IMR-90 (cell line): ENCODE measurements around the gene TNRC6A. TPM values are rescaled to one million over a fixed set of nuclear protein-coding genes. Genes with fewer than 3 reads are reported as not detected.

Experiments used
- ATAC-seq: fragments of 200-7000 bp; cut with Tn5 transposase; 2 replicates; pipeline ENCODE4 v1.9.1; 2020; ENCODE audit warnings: low read depth, mild to moderate bottlenecking, moderate library complexity
- BruUV-seq: library from RNA; stranded (reverse); fragments of 400-500 nt; replicated peaks from 2 replicates; lab custom pipeline; 2021; lab: Mats Ljungman, UMichigan
- CTCF ChIA-PET: fragments of 300-600 bp; formaldehyde crosslinking; extraction: SDS; loops from one replicate; lab custom pipeline; 2021; ENCODE audit warnings: antibody characterized with exemption; lab: Yijun Ruan, JAX
- POLR2A ChIA-PET: fragments of 300-600 bp; sonication (Branson Sonifier 250); formaldehyde crosslinking; loops from one replicate; lab custom pipeline; 2022; ENCODE audit warnings: antibody characterized with exemption; ENCODE audit not compliant: unreplicated experiment; lab: Charles Lee
- DNase-seq: peaks from one replicate; pipeline ENCODE4 v3.0.0; 2013
- H2AFZ ChIP-seq: replicated peaks from 2 replicates; pipeline ENCODE3; 2013; ENCODE audit warnings: low read length, mild to moderate bottlenecking; ENCODE audit not compliant: poor library complexity
- H2AK5ac ChIP-seq: 2 replicates; pipeline ENCODE4 v1.6.1; 2013; ENCODE audit warnings: low read depth, low read length, inconsistent platforms
- H2AK9ac ChIP-seq: replicated peaks from 2 replicates; pipeline ENCODE3; 2013; ENCODE audit warnings: mild to moderate bottlenecking, low read depth, low read length, moderate library complexity; ENCODE audit not compliant: poor library complexity
- H2BK120ac ChIP-seq: 2 replicates; pipeline ENCODE4 v1.6.1; 2013; ENCODE audit warnings: low read depth, low read length, inconsistent platforms
- H2BK15ac ChIP-seq: 3 replicates; pipeline ENCODE4 v1.6.1; 2013; ENCODE audit warnings: low read depth, low read length, inconsistent platforms
- H2BK20ac ChIP-seq: 2 replicates; pipeline ENCODE4 v1.6.1; 2013; ENCODE audit warnings: low read depth, mild to moderate bottlenecking, inconsistent platforms, low read length, moderate library complexity
- H2BK5ac ChIP-seq: 2 replicates; pipeline ENCODE4 v1.6.1; 2013; ENCODE audit warnings: mild to moderate bottlenecking, low read depth, low read length, inconsistent platforms; ENCODE audit not compliant: poor library complexity, severe bottlenecking
- H3K14ac ChIP-seq: replicated peaks from 2 replicates; pipeline ENCODE4 v1.6.1; 2013; ENCODE audit warnings: low read depth, low read length, inconsistent platforms
- H3K18ac ChIP-seq: 2 replicates; pipeline ENCODE4 v1.6.1; 2013; ENCODE audit warnings: low read depth, low read length, control low read depth
- H3K23ac ChIP-seq: 2 replicates; pipeline ENCODE4 v1.6.1; 2013; ENCODE audit warnings: low read depth, low read length, inconsistent platforms
- H3K27ac ChIP-seq: 2 replicates; pipeline ENCODE4 v1.5.1; 2013; ENCODE audit warnings: mild to moderate bottlenecking, control low read depth, low read length; ENCODE audit not compliant: insufficient read depth
- H3K27me3 ChIP-seq: 2 replicates; pipeline ENCODE4 v1.6.1; 2013; ENCODE audit warnings: low read length; ENCODE audit not compliant: control insufficient read depth, insufficient read depth
- H3K36me3 ChIP-seq: 2 replicates; pipeline ENCODE4 v1.6.1; 2013; ENCODE audit warnings: low read length, mixed read lengths; ENCODE audit not compliant: control insufficient read depth, insufficient read depth
- H3K4ac ChIP-seq: 2 replicates; pipeline ENCODE4 v1.6.1; 2013; ENCODE audit warnings: low read depth, low read length, inconsistent platforms
- H3K4me1 ChIP-seq: 2 replicates; pipeline ENCODE4 v1.6.1; 2013; ENCODE audit warnings: low read length, mixed read lengths; ENCODE audit not compliant: control insufficient read depth, insufficient read depth
- H3K4me2 ChIP-seq: 2 replicates; pipeline ENCODE4 v1.6.1; 2013; ENCODE audit warnings: low read depth, mild to moderate bottlenecking, control low read depth, low read length, moderate library complexity
- H3K4me3 ChIP-seq: 2 replicates; pipeline ENCODE4 v1.5.1; 2013; ENCODE audit warnings: low read depth, mild to moderate bottlenecking, control low read depth, low read length, moderate library complexity; ENCODE audit not compliant: insufficient read depth
- H3K56ac ChIP-seq: 2 replicates; pipeline ENCODE4 v1.6.1; 2013; ENCODE audit warnings: low read length, inconsistent platforms; ENCODE audit not compliant: insufficient read depth; ENCODE audit errors: extremely low read depth
- H3K79me1 ChIP-seq, 2 experiments: 2 replicates each; pipeline ENCODE4 v1.6.1; 2013; ENCODE audit warnings: low read length in 2 of 2, inconsistent platforms in 1 of 2, low read depth in 1 of 2
- H3K9ac ChIP-seq: 2 replicates; pipeline ENCODE4 v1.6.1; 2013; ENCODE audit warnings: low read depth, low read length, control low read depth
- H3K9me1 ChIP-seq: 2 replicates; pipeline ENCODE4 v1.6.1; 2013; ENCODE audit warnings: low read length, inconsistent platforms; ENCODE audit not compliant: insufficient read depth
- H3K9me3 ChIP-seq: 2 replicates; pipeline ENCODE4 v1.6.1; 2013; ENCODE audit warnings: low read length; ENCODE audit not compliant: control insufficient read depth, insufficient read depth
- H4K20me1 ChIP-seq: 2 replicates; pipeline ENCODE4 v1.6.1; 2013; ENCODE audit warnings: low read length, inconsistent platforms; ENCODE audit not compliant: insufficient read depth
- H4K5ac ChIP-seq: 2 replicates; pipeline ENCODE4 v1.6.1; 2013; ENCODE audit warnings: mild to moderate bottlenecking, low read depth, low read length, control low read depth
- H4K8ac ChIP-seq, 2 experiments: 2 replicates each; pipeline ENCODE4 v1.6.1; 2013; ENCODE audit warnings: low read depth in 2 of 2, low read length in 2 of 2, control low read depth in 1 of 2, inconsistent platforms in 1 of 2
- H4K91ac ChIP-seq: 2 replicates; pipeline ENCODE4 v1.6.1; 2013; ENCODE audit warnings: low read depth, low read length, inconsistent platforms; ENCODE audit not compliant: insufficient read depth
- BHLHE40 ChIP-seq: fragments of 150-350 bp; IDR thresholded peaks from 2 replicates; pipeline ENCODE4 v1.6.1; 2016; ENCODE audit warnings: mild to moderate bottlenecking, low read depth, low read length
- CEBPB ChIP-seq: IDR thresholded peaks from 2 replicates; pipeline ENCODE4 v1.6.1; 2012; ENCODE audit warnings: low read depth, low read length, improper control_type of control experiment
- CHD1 ChIP-seq: IDR thresholded peaks from 2 replicates; pipeline ENCODE4 v1.6.1; 2012; ENCODE audit warnings: low read depth, low read length, improper control_type of control experiment
- FOS ChIP-seq: fragments of 150-350 bp; IDR thresholded peaks from 2 replicates; pipeline ENCODE4 v1.6.1; 2016; ENCODE audit warnings: low read depth, low read length
- MAFK ChIP-seq: IDR thresholded peaks from 2 replicates; pipeline ENCODE4 v1.6.1; 2012; ENCODE audit warnings: low read depth, low read length, improper control_type of control experiment
- MAZ ChIP-seq: IDR thresholded peaks from 2 replicates; pipeline ENCODE4 v1.6.1; 2012; ENCODE audit warnings: low read depth, mild to moderate bottlenecking, low read length, improper control_type of control experiment, moderate library complexity, borderline replicate concordance
- MXI1 ChIP-seq: IDR thresholded peaks from 2 replicates; pipeline ENCODE4 v1.6.1; 2012; ENCODE audit warnings: low read depth, mild to moderate bottlenecking, low read length, moderate library complexity, borderline replicate concordance
- NFE2L2 ChIP-seq: fragments of 150-350 bp; IDR thresholded peaks from 2 replicates; pipeline ENCODE4 v1.6.1; 2016; ENCODE audit warnings: low read depth, mild to moderate bottlenecking, low read length
- POLR2A ChIP-seq: IDR thresholded peaks from 2 replicates; pipeline ENCODE4 v1.6.1; 2012; ENCODE audit warnings: mild to moderate bottlenecking, low read depth, low read length
- RAD21 ChIP-seq: IDR thresholded peaks from 2 replicates; pipeline ENCODE4 v1.6.1; 2012; ENCODE audit warnings: low read length, improper control_type of control experiment
- RCOR1 ChIP-seq: IDR thresholded peaks from 2 replicates; pipeline ENCODE4 v1.6.1; 2012; ENCODE audit warnings: mild to moderate bottlenecking, low read length, improper control_type of control experiment; ENCODE audit not compliant: insufficient replicate concordance
- RFX5 ChIP-seq: IDR thresholded peaks from 2 replicates; pipeline ENCODE4 v1.8.0; 2012; ENCODE audit warnings: low read depth, mild to moderate bottlenecking, low read length, moderate library complexity
- SMC3 ChIP-seq: fragments of 150-350 bp; IDR thresholded peaks from 2 replicates; pipeline ENCODE4 v1.6.1; 2016; ENCODE audit warnings: low read depth, mild to moderate bottlenecking, antibody characterized with exemption, low read length, moderate library complexity
- WGBS, 2 experiments: methylation state at CpG; one replicate each; pipeline versions ENCODE4 v1.1.5 to v1.1.7; 2013; ENCODE audit warnings: missing lambda C conversion rate in 2 of 2; ENCODE audit not compliant: insufficient read length in 1 of 2; ENCODE audit errors: extremely low coverage in 2 of 2; 5-methylcytosine and 5-hydroxymethylcytosine counted together
- dilution Hi-C: fragments of 300-500 bp; cut with HindIII; formaldehyde crosslinking; loops from one replicate; pipeline ENCODE4 v1.14.3; 2018; ENCODE audit warnings: low sequenced_read_pairs; ENCODE audit not compliant: unreplicated experiment
- in situ Hi-C: fragments of 300-500 bp; cut with MboI; formaldehyde crosslinking; loops from 3 replicates; pipeline ENCODE4 v1.14.3; 2019; ENCODE audit warnings: low sequenced_read_pairs, inconsistent platforms, mixed read lengths
- intact Hi-C: fragments of 100-400 bp; cut with micrococcal nuclease; formaldehyde crosslinking; loops from 2 replicates; pipeline ENCODE4 v1.10.0; 2022
- polyA plus RNA-seq, 3 experiments: library from polyadenylated mRNA; depleted of rRNA; stranded (reverse); fragments of >200 nt; gene quantifications; 2 replicates each; pipeline ENCODE4 v1.2.3, GENCODE V29; 2012; ENCODE audit warnings: low replicate concordance in 1 of 3
- total RNA-seq: library from RNA; depleted of rRNA; stranded (reverse); fragments of >200 nt; gene quantifications from 2 replicates; pipeline ENCODE4 v1.2.3, GENCODE V29; 2012
- TF ChIP-seq, protein P1 (sequence below): fragments of 150-350 bp; IDR thresholded peaks from 2 replicates; pipeline ENCODE4 v1.6.1; 2016; ENCODE audit warnings: low read depth, mild to moderate bottlenecking, low read length, moderate library complexity, borderline replicate concordance
- TF ChIP-seq, protein P2 (sequence below): conservative IDR thresholded peaks from 2 replicates; pipeline ENCODE4 v1.5.1; 2012; ENCODE audit warnings: mild to moderate bottlenecking, low read depth, low read length, improper control_type of control experiment
- TF ChIP-seq, protein P3 (sequence below): fragments of 150-350 bp; IDR thresholded peaks from 2 replicates; pipeline ENCODE4 v1.6.1; 2017; ENCODE audit warnings: mild to moderate bottlenecking, antibody characterized with exemption, low read length, low read depth

TNRC6A gene
- total and polyA plus RNA-seq, 2 of the 4 experiments (the other 2 are of a cell fraction), result 32.4 to 42.3 TPM

DNA sequence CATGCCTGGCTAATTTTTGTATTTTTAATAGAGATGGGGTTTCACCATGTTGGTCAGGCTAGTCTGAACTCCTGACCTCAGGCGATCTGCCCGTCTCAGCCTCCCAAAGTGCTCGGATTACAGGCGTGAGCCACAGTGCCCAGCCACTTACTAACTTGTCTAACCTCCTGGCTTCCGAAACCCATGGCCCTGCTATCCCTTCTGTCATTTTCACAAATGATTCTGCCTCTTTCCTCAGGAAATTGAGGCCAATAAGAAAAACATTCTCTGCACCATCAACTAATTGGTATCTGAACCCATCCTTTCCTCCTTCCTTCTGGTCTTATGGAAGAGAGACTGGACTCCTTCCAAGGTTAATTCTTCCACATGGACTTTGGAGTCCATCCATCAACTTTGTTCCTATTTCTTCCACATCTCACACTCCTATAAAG, 27.9 kb upstream of the TNRC6A start:
- Histone ChIP-seq H2BK20ac (peak overlapping the region; percentile 87), H2AFZ (no peak overlapping the region), H2BK120ac (peak overlapping the region; percentile 91), H3K23ac (peak overlapping the region; percentile 67), H3K27me3 (no peaks in the 10 kb centered on the region), H2AK9ac (peak overlapping the region; percentile 57), H2BK15ac (peak overlapping the region; percentile 80; the same call in 2 of the 3 replicates), H3K18ac (peak overlapping the region; percentile 25), H3K9ac (peak overlapping the region; percentile 11; the same call in 1 of the 2 replicates), H3K27ac (peak overlapping the region; percentile 84), H3K79me1 (peaks cover 0 to 6% of the 10 kb centered on the region in 2 experiments; a peak in 2 of 4 replicates), H3K36me3 (no peaks in the 10 kb centered on the region), H2BK5ac (peak overlapping the region; percentile 92), H3K4ac (peak overlapping the region; percentile 74), H3K56ac (peak overlapping the region; percentile 74; the same call in 1 of the 2 replicates), H4K91ac (peak overlapping the region; percentile 78), H4K5ac (peak overlapping the region; percentile 28), H3K4me1 (peaks cover 10% of the 10 kb centered on the region), H3K14ac (peak overlapping the region; percentile 49), H3K4me2 (peak overlapping the region; percentile 45), H3K9me1 (peaks cover 6% of the 10 kb centered on the region), H2AK5ac (peak overlapping the region; percentile 74), H4K20me1 (no peaks in the 10 kb centered on the region), H3K9me3 (no peaks in the 10 kb centered on the region; the same call in 1 of the 2 replicates), H3K4me3 (no peak overlapping the region), H4K8ac (peak overlapping the region; percentile 41 to 94)
- ChIA-PET POLR2A (no interaction called here), CTCF (interaction anchor here (0.6 kb wide), 1 partner anchor 13 kb away, joined by 3 read pairs; no protein-coding TSS in a partner anchor)
- no TSS peak for BruUV-seq
- in situ Hi-C loops (no loop called here), intact Hi-C loops (loop anchor here (1.0 to 2.0 kb wide), 2 partner anchors 15 to 55 kb away; no protein-coding TSS in a partner anchor), dilution Hi-C loops (no loop called here)
- ATAC-seq (peak; percentile 46), DNase-seq (peak; percentile 51)
- WGBS, 2 experiments, result 33% methylated on average over 3 of the region's 5 CpGs; no CpG with 5 or more reads in 1 of the 2 experiments
- TF ChIP-seq FOS (no peak), SMC3 (no peak), POLR2A (no peak), MXI1 (no peak), MAZ (no peak), CEBPB (no peak), CHD1 (no peak), BHLHE40 (no peak), RAD21 (no peak), RFX5 (no peak), NFE2L2 (no peak), MAFK (no peak), RCOR1 (no peak)
- TF ChIP-seq, protein P1, sequence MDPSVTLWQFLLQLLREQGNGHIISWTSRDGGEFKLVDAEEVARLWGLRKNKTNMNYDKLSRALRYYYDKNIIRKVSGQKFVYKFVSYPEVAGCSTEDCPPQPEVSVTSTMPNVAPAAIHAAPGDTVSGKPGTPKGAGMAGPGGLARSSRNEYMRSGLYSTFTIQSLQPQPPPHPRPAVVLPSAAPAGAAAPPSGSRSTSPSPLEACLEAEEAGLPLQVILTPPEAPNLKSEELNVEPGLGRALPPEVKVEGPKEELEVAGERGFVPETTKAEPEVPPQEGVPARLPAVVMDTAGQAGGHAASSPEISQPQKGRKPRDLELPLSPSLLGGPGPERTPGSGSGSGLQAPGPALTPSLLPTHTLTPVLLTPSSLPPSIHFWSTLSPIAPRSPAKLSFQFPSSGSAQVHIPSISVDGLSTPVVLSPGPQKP, result no peak
- TF ChIP-seq, protein P2, sequence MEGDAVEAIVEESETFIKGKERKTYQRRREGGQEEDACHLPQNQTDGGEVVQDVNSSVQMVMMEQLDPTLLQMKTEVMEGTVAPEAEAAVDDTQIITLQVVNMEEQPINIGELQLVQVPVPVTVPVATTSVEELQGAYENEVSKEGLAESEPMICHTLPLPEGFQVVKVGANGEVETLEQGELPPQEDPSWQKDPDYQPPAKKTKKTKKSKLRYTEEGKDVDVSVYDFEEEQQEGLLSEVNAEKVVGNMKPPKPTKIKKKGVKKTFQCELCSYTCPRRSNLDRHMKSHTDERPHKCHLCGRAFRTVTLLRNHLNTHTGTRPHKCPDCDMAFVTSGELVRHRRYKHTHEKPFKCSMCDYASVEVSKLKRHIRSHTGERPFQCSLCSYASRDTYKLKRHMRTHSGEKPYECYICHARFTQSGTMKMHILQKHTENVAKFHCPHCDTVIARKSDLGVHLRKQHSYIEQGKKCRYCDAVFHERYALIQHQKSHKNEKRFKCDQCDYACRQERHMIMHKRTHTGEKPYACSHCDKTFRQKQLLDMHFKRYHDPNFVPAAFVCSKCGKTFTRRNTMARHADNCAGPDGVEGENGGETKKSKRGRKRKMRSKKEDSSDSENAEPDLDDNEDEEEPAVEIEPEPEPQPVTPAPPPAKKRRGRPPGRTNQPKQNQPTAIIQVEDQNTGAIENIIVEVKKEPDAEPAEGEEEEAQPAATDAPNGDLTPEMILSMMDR, result no peak
- TF ChIP-seq, protein P3, sequence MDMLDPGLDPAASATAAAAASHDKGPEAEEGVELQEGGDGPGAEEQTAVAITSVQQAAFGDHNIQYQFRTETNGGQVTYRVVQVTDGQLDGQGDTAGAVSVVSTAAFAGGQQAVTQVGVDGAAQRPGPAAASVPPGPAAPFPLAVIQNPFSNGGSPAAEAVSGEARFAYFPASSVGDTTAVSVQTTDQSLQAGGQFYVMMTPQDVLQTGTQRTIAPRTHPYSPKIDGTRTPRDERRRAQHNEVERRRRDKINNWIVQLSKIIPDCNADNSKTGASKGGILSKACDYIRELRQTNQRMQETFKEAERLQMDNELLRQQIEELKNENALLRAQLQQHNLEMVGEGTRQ, result no peak
